Fibroblast of mammary gland (primary cell): Measurements from ENCODE around the gene TENM4.

ENCODE experiments used
- DNase-seq: peaks from one replicate; pipeline ENCODE4 v3.0.0-alpha.2; 2010; ENCODE audit warnings: low read depth
- H3K4me3 ChIP-seq: 2 replicates; pipeline ENCODE4 v1.5.1; 2011; ENCODE audit warnings: low read depth, mild to moderate bottlenecking, low read length, moderate library complexity; ENCODE audit not compliant: control insufficient read depth
- TF ChIP-seq, protein P1 (sequence below): conservative IDR thresholded peaks from 2 replicates; pipeline ENCODE4 v1.5.1; 2011; ENCODE audit warnings: low read depth, low read length, inconsistent platforms; ENCODE audit not compliant: control insufficient read depth, insufficient read depth

Gene TENM4

GRCh38 chr11:78841456-78842060 lies 599.3 kb downstream of the TENM4 start:
- H3K4me3 ChIP-seq, result no peak overlapping the region
- TF ChIP-seq, protein P1, sequence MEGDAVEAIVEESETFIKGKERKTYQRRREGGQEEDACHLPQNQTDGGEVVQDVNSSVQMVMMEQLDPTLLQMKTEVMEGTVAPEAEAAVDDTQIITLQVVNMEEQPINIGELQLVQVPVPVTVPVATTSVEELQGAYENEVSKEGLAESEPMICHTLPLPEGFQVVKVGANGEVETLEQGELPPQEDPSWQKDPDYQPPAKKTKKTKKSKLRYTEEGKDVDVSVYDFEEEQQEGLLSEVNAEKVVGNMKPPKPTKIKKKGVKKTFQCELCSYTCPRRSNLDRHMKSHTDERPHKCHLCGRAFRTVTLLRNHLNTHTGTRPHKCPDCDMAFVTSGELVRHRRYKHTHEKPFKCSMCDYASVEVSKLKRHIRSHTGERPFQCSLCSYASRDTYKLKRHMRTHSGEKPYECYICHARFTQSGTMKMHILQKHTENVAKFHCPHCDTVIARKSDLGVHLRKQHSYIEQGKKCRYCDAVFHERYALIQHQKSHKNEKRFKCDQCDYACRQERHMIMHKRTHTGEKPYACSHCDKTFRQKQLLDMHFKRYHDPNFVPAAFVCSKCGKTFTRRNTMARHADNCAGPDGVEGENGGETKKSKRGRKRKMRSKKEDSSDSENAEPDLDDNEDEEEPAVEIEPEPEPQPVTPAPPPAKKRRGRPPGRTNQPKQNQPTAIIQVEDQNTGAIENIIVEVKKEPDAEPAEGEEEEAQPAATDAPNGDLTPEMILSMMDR, result no peak
- peak; percentile 58 for DNase-seq

- H3K4me3 ChIP-seq, result no peak overlapping the region
- TF ChIP-seq, protein P1, result no peak
- DNase-seq, result peak; percentile 88
These were observed 600.2 kb downstream of the TENM4 start for GRCh38 chr11:78840623-78841022.

- no peak overlapping the region for H3K4me3 ChIP-seq
- DNase-seq, result peak; percentile 91
- TF ChIP-seq, protein P1, result no peak
These were observed 600.6 kb downstream of the TENM4 start for GRCh38 chr11:78840200-78840599.

GRCh38 chr11:78838417-78838816 lies 602.4 kb downstream of the TENM4 start:
- no peak overlapping the region for H3K4me3 ChIP-seq
- no peak for DNase-seq
- TF ChIP-seq, protein P1, result no peak

DNA sequence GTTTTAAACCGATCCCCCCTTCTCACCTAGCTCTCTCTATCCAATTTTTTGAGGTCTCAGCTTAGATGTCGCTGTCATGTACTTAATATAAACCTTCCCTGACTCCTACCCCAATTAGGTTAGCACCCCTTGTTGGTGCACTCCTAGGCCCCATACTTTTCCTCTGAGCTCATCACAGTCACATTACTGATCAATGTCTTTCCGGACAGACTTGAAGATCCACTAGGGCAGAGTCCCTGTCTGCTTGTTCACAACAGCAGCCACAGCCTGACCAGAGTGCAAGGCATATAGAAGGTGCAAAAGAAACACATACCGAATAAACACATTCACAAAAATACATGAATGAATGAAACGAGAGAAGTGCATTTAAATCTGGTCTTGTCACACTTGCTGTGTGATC lies 605.2 kb downstream of the TENM4 start:
- DNase-seq, result no peak
- H3K4me3 ChIP-seq, result no peak overlapping the region
- TF ChIP-seq, protein P1, result no peak

DNA sequence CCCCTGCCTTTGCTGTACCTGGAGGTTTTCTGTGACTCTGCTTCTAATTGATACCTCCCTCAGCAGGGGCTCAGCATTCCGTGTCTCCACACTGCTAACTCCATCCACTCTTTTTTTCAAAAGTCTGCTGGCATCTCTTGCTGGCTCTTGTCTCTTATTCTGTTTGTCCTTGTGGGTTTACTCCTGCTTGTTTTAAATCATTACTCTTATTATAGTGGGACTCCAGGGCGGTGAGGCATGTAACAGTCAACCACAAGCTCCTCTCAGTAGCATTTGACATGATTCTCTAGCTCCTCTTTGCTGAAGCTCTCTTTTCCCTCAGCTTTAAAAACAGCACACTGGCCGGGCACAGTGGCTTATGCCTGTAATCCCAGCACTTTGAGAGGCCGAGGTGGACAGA lies 605.9 kb downstream of the TENM4 start:
- TF ChIP-seq, protein P1, result no peak
- H3K4me3 ChIP-seq, result no peak overlapping the region
- DNase-seq, result no peak

DNA sequence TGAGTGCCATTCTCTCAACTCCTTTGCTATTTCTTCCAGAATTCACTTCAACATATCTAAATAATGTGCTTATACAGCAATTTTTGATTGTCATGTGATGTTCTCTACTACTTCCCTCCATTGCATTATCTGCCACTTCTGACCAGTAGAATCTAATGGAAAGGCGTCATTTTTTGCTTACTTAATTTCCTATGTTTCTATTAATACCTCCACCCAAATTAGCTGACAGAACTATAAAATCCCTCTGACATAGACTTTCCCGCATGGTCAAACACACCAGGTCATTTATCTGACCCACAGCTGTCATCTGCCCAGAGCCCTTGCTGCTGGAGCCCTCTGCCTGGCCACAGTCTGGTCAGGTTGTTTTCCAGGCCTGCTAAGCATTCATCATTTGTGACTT lies 607.6 kb downstream of the TENM4 start:
- H3K4me3 ChIP-seq, result no peak overlapping the region
- TF ChIP-seq, protein P1, result no peak
- DNase-seq, result no peak
